Measurements from ENCODE around the gene DTD1.
A peak's percentile ranks its signal among the peaks of the same experiment; 100 is the strongest.

Gene DTD1

DNA sequence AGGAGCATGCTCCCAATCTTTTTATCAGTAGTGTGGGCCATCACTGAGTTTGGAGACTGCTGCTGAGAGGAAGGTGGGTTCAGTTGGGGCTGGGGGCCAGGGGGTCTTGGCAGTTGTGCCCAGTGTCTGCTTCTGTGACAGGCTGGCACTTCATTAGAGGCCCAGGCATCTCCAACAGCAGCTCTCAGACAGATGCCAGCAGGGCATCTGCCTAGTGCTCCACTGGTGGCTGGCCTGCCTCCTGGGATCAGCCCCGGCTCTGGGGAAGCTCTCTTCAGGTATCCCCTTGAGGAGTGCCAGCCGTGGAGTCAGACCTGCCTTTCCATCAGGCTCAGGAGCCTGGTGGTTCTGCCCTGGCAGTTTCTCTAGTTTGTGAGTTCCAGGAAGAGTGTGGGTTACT lies 77.3 kb downstream of the DTD1 start:
- no peak for DNase-seq

DNA sequence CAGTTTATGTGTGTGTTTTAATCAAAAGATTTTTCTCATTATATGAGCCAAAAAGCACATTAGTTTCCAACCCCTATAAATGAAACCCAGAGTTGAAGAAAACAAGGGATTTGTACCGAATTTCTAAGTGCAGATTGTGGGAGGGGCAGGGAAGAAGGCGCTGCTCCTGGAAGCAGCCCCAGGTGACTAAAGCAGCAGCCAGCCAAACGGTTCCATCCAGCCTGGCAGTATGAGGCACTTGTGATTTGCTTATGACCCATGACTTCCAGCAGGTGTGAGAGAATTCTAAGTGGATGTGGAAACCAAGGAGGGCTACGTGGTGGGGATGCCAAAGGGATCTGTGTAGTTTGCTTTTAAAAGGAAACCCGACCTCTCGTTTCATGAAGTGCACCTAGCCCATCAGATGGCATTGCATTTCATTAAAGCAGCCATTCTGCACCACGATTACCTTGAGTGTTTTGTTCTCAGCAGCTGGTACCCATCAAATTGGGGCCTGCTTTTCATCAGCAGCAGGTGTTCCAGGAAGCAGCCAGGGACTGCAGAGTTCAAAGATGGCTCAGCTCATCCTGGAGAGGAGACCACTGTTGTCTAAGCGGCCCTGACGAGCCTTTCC lies 79.1 kb downstream of the DTD1 start:
- no peak for DNase-seq

GRCh38 chr20:18669241-18670019 lies 81.6 kb downstream of the DTD1 start:
- no peak for DNase-seq

DNA sequence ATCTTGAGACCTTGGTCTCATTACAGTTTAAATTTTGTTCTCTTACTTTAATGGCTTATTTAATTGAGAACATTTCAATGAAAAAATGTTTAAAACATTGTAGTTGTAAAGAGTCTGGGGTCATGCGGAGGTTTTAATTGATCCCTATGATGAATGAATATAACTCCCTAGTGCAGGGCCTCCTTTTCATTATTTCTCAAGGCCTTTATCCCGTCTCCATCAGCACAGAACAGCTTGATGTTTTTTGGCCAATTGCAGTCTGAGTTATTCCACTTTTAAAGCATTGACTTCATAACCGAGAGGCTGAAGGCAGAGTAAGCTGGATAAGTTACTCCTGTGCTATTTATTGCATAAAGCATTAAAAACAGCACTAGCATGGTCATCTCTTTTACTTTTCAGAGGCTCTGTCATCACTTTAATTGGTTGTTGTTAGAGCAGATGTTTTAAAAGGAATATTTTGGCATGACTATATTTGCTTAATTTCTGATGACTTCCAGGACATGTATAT lies 83.4 kb downstream of the DTD1 start:
- no peak for DNase-seq

DNA sequence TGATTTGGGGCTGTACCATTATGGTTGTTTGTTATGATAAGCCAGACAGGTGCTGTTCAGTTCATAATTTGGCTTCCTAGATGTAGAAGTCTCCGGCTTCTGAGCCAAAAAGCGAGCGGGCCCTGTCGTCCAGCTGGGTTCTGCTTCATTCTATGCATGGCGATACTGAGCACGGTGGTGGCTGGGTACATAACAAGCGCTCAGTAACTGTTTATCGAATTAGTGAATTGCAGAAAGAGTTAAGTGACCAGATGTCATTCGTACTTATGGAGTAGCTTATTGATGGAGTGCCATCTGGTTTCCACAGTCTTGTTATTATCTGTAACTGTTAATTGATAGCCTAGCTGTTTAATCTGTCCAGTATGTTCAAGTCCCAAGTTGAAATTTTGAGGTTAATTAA lies 85.0 kb downstream of the DTD1 start:
- no peak for DNase-seq

DNA sequence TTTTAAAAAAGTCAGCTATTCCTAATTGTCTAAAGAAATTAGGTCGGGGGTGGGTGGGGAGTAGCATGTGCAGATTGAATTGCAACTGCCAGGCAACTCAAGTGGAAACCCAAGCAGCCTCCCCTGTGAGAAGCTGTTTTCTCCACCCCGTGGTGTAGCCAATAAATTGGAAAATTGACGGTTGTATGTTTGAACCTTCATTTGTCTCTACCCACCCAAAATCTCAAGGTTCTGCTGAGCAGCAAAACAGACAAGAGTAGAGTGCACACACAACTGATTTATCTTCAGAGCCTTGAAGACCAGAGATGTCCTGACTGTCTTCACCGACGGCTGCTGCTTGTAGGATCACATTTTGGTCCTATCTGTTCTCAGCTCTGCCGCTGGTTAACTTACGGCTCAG lies 88.5 kb downstream of the DTD1 start:
- no peak for DNase-seq

DNA sequence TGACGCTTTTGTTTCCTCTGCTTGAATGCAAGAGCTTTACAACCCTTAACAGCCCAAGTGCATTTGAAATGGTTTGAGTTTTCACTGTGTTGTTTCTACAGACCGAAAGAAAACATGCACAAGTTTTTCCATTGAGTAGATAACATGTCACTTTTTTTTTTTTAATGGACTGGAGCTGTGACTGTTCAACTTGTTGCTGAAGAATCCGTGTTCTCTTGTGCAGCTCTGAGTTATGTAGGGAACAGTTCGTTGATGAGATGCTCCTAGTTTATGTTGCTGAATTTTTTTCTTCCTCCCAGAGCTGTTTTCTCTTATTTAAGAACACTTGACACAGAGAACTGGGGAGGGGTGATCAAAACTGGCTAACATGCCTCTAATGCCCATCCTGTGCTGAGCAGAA lies 89.3 kb downstream of the DTD1 start:
- DNase-seq, result no peak

- peak; percentile 7 for DNase-seq
Measured at GRCh38 chr20:18678549-18679419, 90.9 kb downstream of the DTD1 start.

DNA sequence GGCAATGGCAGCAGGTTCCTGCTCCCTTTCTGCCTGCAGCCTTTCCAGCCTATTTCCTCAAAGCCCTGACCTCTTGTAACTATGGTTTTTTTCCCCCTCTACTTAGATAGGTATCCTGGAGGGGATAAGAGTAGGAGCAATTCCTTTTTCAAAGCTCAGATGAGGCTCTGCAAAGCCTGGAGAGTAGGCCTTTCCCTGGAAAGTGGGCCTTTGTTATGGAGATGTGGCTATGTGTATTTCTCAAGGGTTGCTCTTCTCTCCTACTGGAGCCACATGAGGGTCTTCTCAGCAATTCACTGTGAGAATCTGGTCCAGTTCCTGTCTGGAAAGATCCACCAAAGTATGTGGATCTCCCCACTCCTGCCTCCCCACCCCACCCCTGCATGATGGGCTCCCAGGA lies 96.0 kb downstream of the DTD1 start:
- DNase-seq, result no peak

GRCh38 chr20:18684775-18685174 lies 96.9 kb downstream of the DTD1 start:
- DNase-seq, result no peak

DNA sequence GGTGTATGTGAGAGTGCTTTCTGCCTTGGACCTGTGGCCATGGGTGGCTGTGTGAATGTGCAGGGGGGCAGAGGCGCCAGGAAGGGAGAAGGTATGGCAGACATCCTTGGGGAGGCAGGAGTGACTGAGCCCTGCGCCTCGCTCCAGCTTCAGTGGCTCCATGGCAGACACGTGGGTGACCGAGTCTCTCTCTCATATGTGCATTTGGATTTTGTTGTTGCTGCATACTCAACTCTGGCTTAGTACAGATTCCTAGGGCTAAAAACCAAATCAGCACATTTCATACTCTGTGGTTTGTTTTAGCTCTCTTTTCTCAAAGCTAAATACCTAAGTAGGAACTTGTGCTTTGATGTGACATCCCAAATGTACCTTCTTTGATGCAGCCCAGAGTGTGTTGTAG lies 97.6 kb downstream of the DTD1 start:
- no peak for DNase-seq

GRCh38 chr20:18686696-18687095 lies 98.8 kb downstream of the DTD1 start:
- no peak for DNase-seq

- DNase-seq, result no peak
Measured at GRCh38 chr20:18688676-18689075, 100.8 kb downstream of the DTD1 start.

- no peak for DNase-seq
Measured at GRCh38 chr20:18689557-18689956, 101.7 kb downstream of the DTD1 start.

- DNase-seq, result no peak
Measured at GRCh38 chr20:18692447-18692846, 104.6 kb downstream of the DTD1 start.

DNA sequence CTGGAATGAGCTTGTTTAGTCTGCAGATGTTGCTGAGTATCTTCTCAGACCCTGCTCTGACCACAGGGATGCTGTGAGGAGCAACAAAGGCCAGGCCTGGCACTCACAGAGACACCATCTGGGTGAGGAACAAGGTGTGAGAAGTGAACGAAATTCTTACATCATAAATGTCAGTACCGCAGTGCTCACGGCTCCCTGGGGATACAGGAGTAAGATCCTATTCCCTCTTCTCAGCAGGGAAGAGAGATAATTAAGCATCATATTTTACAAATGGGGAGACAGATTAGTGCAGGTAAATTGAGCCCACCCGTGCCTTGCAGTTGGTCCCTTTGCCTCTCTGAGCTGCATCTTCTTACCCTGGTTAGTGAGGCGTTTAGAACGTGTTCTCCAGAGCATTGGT lies 106.2 kb downstream of the DTD1 start:
- no peak for DNase-seq

DNA sequence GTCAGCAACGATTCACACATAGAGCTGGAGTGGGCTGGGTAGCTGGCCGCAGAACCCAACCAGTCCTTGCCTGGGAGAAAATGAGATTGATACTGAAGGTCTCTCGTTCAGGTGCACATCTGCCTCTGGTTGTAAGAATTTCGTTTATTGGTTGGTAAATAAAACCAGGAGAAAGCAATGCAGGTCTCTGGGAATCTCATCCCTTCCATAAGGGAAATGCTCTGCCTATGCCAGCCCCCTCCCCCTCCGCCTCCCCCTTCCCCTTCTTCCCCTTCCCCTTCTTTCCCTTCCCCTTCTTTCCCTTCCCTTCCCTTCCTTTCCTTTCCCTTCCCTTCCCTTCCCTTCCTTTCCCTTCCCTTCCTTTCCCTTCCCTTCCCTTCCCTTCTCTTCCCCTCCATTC lies 107.3 kb downstream of the DTD1 start:
- DNase-seq, result no peak

DNA sequence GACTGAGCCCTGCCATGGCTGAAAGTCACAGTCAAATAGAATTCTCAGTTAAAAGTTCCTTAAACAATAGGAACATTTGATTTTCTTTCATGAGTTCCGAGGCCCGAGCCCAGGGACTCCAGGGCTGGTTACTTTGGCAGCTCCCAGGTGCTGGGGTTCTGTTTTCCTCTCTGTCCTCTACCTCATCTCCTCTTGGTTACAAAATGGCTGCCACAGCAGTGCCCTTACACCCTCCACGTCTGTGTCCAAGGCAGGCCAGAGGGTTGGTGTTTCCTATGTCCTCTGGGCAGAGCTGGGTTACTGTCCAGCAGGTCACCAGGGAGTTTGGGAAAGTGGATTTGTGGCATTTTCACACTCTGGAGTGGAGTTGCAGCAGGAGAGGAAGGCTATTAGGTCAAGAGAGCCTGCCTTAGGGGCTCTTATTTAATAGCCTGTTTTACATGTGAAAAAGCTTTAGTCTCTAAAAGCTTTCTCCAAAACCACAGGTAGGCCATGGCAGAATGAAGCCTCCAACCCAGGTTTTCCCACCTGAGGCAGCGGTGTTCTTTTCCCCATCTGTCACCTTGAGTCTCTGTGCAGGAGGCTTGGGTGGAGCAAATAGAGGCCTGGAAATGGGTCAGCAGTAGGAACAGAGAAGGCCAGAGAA lies 111.0 kb downstream of the DTD1 start:
- no peak for DNase-seq

DNA sequence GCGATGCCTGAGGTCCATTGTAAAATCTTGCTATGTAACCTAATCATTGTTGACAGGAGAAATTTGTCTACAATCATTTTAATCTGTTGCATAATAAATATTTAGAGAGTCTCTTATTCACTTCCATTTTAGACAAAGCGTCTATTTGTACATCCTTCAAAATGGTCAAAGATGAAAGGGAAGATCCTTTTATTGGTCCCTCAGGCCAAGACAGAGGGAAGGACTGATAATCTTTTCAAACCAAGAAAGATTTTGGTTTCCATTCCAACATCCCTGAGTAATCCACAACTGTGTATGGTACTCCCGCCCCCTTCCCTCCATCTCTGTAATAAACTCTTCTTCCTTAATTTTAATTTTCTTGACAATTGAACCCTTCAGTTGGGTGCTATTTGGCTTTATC lies 114.1 kb downstream of the DTD1 start:
- DNase-seq, result no peak

DNA sequence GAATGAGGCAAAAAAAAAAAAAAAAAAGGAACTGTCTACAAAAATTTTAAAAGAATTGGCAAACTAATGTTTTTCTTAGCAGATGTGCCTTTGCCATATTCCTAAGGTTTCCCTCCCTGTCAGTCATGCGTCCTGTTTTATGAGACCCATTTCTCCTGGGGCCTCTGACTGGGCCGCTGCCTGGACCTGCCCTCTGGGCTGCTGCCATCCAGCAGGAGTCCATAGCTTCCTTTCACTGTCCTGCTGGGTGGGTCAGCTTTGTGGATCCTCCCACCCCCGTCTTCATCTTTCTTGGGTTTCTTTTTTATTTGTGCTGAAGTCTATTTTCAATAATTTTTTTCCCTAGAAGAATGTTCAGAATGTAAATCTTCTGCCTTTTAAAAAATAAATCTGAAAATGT lies 114.9 kb downstream of the DTD1 start:
- no peak for DNase-seq

DNA sequence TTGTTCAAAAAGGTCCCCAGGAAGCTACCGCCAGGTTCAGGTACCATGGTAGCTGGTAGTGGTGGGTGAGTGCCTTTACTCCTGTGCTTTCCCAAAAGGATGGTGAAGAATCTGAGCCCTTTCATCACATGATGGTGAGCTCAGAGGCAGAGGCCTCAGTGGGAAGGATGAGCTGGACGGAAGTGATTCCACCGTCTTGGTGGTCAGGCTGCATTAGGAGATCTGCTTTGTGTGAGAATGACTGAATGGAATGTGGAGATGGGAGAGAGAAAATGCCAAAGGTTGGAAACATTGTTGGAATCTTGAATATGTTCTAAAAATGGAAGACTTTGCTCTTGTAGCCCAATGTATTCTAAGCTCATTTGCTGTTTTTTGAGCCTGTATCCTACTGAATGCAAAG lies 117.6 kb downstream of the DTD1 start:
- no peak for DNase-seq

DNA sequence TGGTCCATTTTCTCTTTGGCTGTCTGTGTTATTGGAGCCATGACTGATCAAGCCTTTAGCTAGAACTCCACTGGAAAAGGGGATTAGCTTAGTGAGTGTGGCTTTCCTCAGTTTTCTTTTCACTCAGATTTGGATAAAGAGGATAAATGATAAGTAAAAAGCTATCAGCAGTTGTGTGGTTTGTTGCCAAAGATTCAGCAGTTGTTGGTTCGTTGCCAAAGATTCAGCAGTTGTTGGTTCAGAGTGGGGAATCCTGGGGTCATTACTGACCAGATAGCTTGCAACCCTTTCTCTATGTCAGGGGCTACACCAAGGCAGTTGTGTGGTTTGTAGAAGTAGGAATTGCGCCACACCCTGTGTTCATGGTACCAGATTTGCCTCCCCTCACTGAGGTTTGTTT lies 118.1 kb downstream of the DTD1 start:
- no peak for DNase-seq

GRCh38 chr20:18712131-18712530 lies 124.3 kb downstream of the DTD1 start:
- no peak for DNase-seq

Data from CD4-positive, alpha-beta T cell treated with Interleukin-12 subunit alpha and Interleukin-12 subunit beta, for 1 hour (primary cell).